Measurements from ENCODE around the gene PKIG.
A peak's percentile ranks its signal among the peaks of the same experiment; 100 is the strongest.

Gene PKIG

DNA sequence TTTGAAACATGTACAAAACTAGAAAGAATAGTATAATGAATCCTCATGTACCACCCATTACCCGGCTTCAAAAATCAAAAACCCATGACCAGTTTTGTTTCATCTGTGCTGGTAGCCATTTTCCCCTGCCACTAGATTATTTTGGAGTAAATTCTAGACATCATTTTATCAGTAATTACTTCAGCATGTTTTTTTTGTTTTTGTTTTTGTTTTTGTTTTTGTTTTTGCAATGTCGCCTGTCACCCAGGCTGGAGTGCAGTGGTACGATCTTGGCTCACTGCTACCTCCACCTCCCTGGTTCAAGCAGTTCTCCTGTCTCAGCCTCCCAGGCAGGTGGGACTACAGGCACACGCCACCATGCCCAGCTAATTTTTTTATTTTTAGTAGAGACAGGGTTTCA lies 8.0 kb upstream of the PKIG start:
- TF ChIP-seq, protein P1, sequence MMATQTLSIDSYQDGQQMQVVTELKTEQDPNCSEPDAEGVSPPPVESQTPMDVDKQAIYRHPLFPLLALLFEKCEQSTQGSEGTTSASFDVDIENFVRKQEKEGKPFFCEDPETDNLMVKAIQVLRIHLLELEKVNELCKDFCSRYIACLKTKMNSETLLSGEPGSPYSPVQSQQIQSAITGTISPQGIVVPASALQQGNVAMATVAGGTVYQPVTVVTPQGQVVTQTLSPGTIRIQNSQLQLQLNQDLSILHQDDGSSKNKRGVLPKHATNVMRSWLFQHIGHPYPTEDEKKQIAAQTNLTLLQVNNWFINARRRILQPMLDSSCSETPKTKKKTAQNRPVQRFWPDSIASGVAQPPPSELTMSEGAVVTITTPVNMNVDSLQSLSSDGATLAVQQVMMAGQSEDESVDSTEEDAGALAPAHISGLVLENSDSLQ (IDR thresholded peaks at IDR 0.05): no peak
- TF ChIP-seq L3MBTL2 (conservative IDR thresholded peaks at IDR 0.05): no peak
- no peak for TF ChIP-seq LEF1 (IDR thresholded peaks at IDR 0.05; ENCODE audit: borderline replicate concordance)
- no peak for TF ChIP-seq ELF4 (IDR thresholded peaks at IDR 0.05)
- TF ChIP-seq HDGF (IDR thresholded peaks at IDR 0.05; ENCODE audit: borderline replicate concordance): no peak
- no peak for TF ChIP-seq FOXA1 (IDR thresholded peaks at IDR 0.05)
- no peak for TF ChIP-seq ARNT (IDR thresholded peaks at IDR 0.05)
- TF ChIP-seq ZNF384 (IDR thresholded peaks at IDR 0.05): no peak
- no peak for TF ChIP-seq FOXM1 (IDR thresholded peaks at IDR 0.05; ENCODE audit: borderline replicate concordance)
- no peak for TF ChIP-seq CTBP1 (IDR thresholded peaks at IDR 0.05; ENCODE audit: borderline replicate concordance)
- no peak for TF ChIP-seq TARDBP (IDR thresholded peaks at IDR 0.05)
- no peak for TF ChIP-seq NFRKB (IDR thresholded peaks at IDR 0.05)
- ChIA-PET CTCF (no interaction called here), POLR2A (no interaction called here)
- DNase-seq (ENCODE audit: extremely low spot score): no peak

DNA sequence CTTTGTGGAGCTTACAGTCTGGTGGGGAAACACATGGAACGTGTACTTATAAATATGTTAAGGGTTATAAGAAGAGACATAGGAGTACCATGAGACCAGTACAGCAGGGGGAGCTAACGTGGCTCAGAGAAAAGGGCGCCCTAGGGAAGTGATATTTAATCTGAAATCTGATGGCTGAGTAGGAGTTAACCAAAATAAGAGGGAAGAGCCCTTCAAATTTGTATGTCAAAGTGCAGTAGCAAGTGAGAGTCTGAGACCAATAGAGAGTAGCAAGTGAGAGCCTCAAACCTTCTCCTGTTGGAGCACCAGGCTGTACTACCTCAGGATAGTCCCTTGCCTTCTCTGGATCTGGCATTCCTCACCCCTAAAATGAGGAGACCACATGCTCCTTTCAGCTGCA lies 6.1 kb upstream of the PKIG start:
- ChIA-PET POLR2A (interaction anchor here (1.0 to 1.2 kb wide), 3 partner anchors 25 to 55 kb away, joined by 3 to 4 read pairs (median 4); partner anchors contain the start of gene SERINC3), CTCF (interaction anchor here (0.6 to 1.3 kb wide), 3 partner anchors 18 to 1023 kb away, joined by 3 to 4 read pairs (median 4); no protein-coding TSS in a partner anchor)
- DNase-seq (ENCODE audit: extremely low spot score): peak; percentile 28
- TF ChIP-seq TARDBP (IDR thresholded peaks at IDR 0.05): no peak
- TF ChIP-seq FOXM1 (IDR thresholded peaks at IDR 0.05; ENCODE audit: borderline replicate concordance): no peak
- no peak for TF ChIP-seq ELF4 (IDR thresholded peaks at IDR 0.05)
- no peak for TF ChIP-seq L3MBTL2 (conservative IDR thresholded peaks at IDR 0.05)
- no peak for TF ChIP-seq FOXA1 (IDR thresholded peaks at IDR 0.05)

DNA sequence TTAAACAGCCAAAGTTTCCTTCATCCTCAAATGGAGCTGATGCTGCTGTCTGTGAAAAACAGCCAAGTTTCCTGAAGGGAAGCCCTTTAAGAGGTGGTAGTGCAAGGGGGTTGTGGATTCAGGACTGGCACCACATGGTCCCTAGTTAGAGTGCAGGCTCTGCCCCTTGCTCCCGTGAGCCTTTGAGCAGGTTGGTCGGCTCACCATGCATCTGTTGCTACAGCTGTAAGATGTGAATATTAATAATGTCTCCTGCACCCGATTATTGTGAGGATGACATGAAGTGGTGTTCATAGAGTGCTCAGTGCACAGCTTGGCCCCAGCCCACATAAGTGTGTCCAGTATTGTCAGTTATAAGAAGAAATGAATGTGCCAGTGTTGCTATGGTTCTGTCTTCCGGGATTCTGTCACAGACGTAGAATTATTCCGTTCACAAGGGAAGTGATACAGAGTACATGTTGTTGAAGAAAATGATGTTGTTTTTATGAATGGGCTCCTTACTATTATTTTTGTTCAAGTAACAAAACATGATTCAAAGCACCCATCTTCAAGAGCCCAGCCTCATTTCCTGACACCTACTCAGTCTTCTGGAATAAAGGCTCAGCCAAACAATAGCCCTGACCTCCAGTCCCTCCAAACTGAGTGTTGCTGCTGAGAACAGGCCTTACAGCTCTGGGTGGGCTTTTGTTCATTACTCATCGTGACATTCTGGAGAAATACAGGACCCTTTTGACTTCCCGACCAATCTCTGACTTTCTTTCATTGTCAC lies 2.9 kb upstream of the PKIG start:
- TF ChIP-seq ARNT (IDR thresholded peaks at IDR 0.05) (no peak), FOXK2 (IDR thresholded peaks at IDR 0.05) (no peak), TARDBP (IDR thresholded peaks at IDR 0.05) (no peak), BHLHE40 (IDR thresholded peaks at IDR 0.05; ENCODE audit: borderline replicate concordance) (no peak), FOXA1 (IDR thresholded peaks at IDR 0.05) (no peak), L3MBTL2 (conservative IDR thresholded peaks at IDR 0.05) (no peak), CTBP1 (IDR thresholded peaks at IDR 0.05; ENCODE audit: borderline replicate concordance) (no peak), SUZ12 (IDR thresholded peaks at IDR 0.05) (no peak), HDGF (IDR thresholded peaks at IDR 0.05; ENCODE audit: borderline replicate concordance) (no peak), ZNF384 (IDR thresholded peaks at IDR 0.05) (no peak), LEF1 (IDR thresholded peaks at IDR 0.05; ENCODE audit: borderline replicate concordance) (no peak), ELF4 (IDR thresholded peaks at IDR 0.05) (no peak), FOXM1 (IDR thresholded peaks at IDR 0.05; ENCODE audit: borderline replicate concordance) (no peak), SP1 (IDR thresholded peaks at IDR 0.05) (no peak), NFRKB (IDR thresholded peaks at IDR 0.05) (no peak)
- TF ChIP-seq, protein P1 (IDR thresholded peaks at IDR 0.05): no peak
- no peak for DNase-seq (ENCODE audit: extremely low spot score)
- ChIA-PET CTCF (no interaction called here), POLR2A (no interaction called here)

DNA sequence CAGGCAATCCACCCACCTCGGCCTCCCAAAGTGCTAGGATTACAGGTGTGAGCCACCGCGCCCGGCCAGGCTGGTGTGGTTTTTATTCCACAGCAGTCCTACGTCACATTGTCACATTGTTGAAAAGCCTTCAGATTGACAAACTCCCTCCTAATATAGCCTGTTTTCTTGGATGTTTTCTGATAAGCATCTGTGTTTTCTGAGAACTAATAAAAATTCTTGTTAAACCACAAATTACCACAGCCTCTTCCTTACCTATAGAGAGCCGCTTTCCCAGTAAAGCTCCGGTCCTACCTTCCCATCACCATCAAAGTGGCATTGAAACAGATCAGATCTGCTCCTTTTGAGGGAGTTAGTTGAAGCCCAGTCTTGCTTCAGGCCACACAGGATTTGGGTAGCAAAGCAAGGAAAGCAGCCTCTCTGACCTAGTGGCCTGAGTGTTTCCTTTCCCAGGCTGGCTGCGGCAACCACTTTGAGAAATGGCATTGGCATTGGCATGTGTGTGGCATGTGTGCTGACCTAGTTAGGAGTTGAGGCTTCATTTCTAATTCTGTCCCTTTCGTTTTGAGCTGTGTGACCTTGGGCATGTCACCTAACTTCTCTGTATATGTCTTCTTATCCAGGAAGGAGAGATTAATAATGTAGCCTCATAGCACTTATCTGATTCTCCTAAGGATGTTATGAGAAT lies 1.7 kb upstream of the PKIG start:
- no peak for DNase-seq (ENCODE audit: extremely low spot score)
- TF ChIP-seq L3MBTL2 (conservative IDR thresholded peaks at IDR 0.05): no peak
- no peak for TF ChIP-seq ELF4 (IDR thresholded peaks at IDR 0.05)
- no peak for TF ChIP-seq ZNF384 (IDR thresholded peaks at IDR 0.05)
- TF ChIP-seq FOXK2 (IDR thresholded peaks at IDR 0.05): no peak
- TF ChIP-seq NFRKB (IDR thresholded peaks at IDR 0.05): no peak
- no peak for TF ChIP-seq ARNT (IDR thresholded peaks at IDR 0.05)
- TF ChIP-seq, protein P1 (IDR thresholded peaks at IDR 0.05): no peak
- TF ChIP-seq SP1 (IDR thresholded peaks at IDR 0.05): no peak
- TF ChIP-seq LEF1 (IDR thresholded peaks at IDR 0.05; ENCODE audit: borderline replicate concordance): no peak
- TF ChIP-seq TARDBP (IDR thresholded peaks at IDR 0.05): no peak
- no peak for TF ChIP-seq CTBP1 (IDR thresholded peaks at IDR 0.05; ENCODE audit: borderline replicate concordance)
- no peak for TF ChIP-seq FOXM1 (IDR thresholded peaks at IDR 0.05; ENCODE audit: borderline replicate concordance)
- TF ChIP-seq FOXA1 (IDR thresholded peaks at IDR 0.05): no peak
- TF ChIP-seq SUZ12 (IDR thresholded peaks at IDR 0.05): no peak
- no peak for TF ChIP-seq BHLHE40 (IDR thresholded peaks at IDR 0.05; ENCODE audit: borderline replicate concordance)
- ChIA-PET POLR2A (no interaction called here), CTCF (interaction anchor here (0.5 kb wide), 1 partner anchor 24 kb away, joined by 3 read pairs; no protein-coding TSS in a partner anchor)

DNA sequence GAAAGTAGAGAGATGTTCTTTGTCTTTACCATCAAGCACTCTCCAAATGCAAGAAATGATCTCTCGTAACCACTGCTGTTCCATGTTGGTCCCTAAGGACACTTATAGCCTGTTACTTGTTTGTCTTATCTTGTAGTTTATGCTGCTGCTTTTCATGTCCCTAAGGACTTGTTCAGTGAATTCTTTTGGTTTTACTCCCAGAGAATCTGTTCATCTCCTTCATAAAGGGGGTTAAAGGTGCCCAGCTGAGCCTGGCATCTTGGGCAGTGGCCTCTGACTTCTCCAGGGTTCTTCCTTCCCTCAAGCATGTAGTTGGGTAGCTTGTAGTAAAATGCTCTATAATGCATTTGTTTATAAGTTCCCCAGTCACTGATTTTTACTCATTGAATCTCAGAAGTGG lies 864 bp upstream of the PKIG start:
- POLR2A ChIA-PET: no interaction called here
- CTCF ChIA-PET: no interaction called here
- no peak for DNase-seq (ENCODE audit: extremely low spot score)
- TF ChIP-seq ARNT (IDR thresholded peaks at IDR 0.05): no peak
- no peak for TF ChIP-seq ELF4 (IDR thresholded peaks at IDR 0.05)
- TF ChIP-seq LEF1 (IDR thresholded peaks at IDR 0.05; ENCODE audit: borderline replicate concordance): no peak
- TF ChIP-seq L3MBTL2 (conservative IDR thresholded peaks at IDR 0.05): no peak
- no peak for TF ChIP-seq SUZ12 (IDR thresholded peaks at IDR 0.05)
- TF ChIP-seq, protein P1 (IDR thresholded peaks at IDR 0.05): no peak
- TF ChIP-seq HDGF (IDR thresholded peaks at IDR 0.05; ENCODE audit: borderline replicate concordance): no peak
- no peak for TF ChIP-seq FOXK2 (IDR thresholded peaks at IDR 0.05)

Measured in HEK293T (cell line).